Tibial nerve (tissue), 3 donors: Measurements from ENCODE around the gene DHRS1.

Experiments used
- POLR2A ChIP-seq, 2 donors: fragments of 450-650 bp; IDR thresholded peaks; one replicate each; pipeline ENCODE4 v1.6.1; 2017; ENCODE audit warnings: antibody characterized with exemption in 2 of 2, mild to moderate bottlenecking in 2 of 2, moderate library complexity in 2 of 2
- TF ChIP-seq, protein P1 (sequence below), 5 experiments: fragments of 200-600 bp in 3 of 5; fragments of 450-650 bp in 2 of 5; sonication (generic) in 3 of 5; IDR thresholded peaks; one replicate each; pipeline ENCODE4 v1.5.1; 2016 to 2019; ENCODE audit warnings: antibody characterized with exemption in 5 of 5, mild to moderate bottlenecking in 3 of 5, moderate library complexity in 2 of 5

GRCh38 chr14:24323341-24323740, 23.8 kb upstream of the DHRS1 start:
- no peak for TF ChIP-seq POLR2A (IDR thresholded peaks at IDR 0.05)
- TF ChIP-seq, protein P1, sequence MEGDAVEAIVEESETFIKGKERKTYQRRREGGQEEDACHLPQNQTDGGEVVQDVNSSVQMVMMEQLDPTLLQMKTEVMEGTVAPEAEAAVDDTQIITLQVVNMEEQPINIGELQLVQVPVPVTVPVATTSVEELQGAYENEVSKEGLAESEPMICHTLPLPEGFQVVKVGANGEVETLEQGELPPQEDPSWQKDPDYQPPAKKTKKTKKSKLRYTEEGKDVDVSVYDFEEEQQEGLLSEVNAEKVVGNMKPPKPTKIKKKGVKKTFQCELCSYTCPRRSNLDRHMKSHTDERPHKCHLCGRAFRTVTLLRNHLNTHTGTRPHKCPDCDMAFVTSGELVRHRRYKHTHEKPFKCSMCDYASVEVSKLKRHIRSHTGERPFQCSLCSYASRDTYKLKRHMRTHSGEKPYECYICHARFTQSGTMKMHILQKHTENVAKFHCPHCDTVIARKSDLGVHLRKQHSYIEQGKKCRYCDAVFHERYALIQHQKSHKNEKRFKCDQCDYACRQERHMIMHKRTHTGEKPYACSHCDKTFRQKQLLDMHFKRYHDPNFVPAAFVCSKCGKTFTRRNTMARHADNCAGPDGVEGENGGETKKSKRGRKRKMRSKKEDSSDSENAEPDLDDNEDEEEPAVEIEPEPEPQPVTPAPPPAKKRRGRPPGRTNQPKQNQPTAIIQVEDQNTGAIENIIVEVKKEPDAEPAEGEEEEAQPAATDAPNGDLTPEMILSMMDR (IDR thresholded peaks at IDR 0.05) = no peak
